Erythroblast (primary cell): ENCODE measurements around the gene TEX36.
"Not testable (repeated sequence)": the region's sequence is repeated elsewhere in the genome, so short reads cannot be mapped to it uniquely, and the experiment has no call there.

Source experiments
- DNase-seq, 2 experiments: peaks; one replicate each; lab custom pipeline; 2025; lab: John Stamatoyannopoulos, UW
- GATA1 ChIP-seq: IDR thresholded peaks from 2 replicates; pipeline ENCODE4 v1.6.1; 2011; ENCODE audit warnings: low read depth, mild to moderate bottlenecking, control low read depth, low read length, moderate library complexity
- POLR2A ChIP-seq: IDR thresholded peaks from 2 replicates; pipeline ENCODE4 v1.6.1; 2011; ENCODE audit warnings: mild to moderate bottlenecking, low read length

Gene TEX36

GRCh38 chr10:125679436-125679835, 3.5 kb downstream of the TEX36 start:
- TF ChIP-seq GATA1 (no peak), POLR2A (no peak)
- DNase-seq, result no peak

GRCh38 chr10:125672884-125673283, 10.1 kb downstream of the TEX36 start:
- TF ChIP-seq GATA1 (no peak), POLR2A (no peak)
- no peak for DNase-seq

GRCh38 chr10:125662584-125662983, 20.4 kb downstream of the TEX36 start:
- no peak for TF ChIP-seq POLR2A
- no peak for TF ChIP-seq GATA1
- DNase-seq, result no peak

- TF ChIP-seq GATA1 (no peak), POLR2A (no peak)
- DNase-seq, result no peak
Observed at GRCh38 chr10:125661941-125662515, 20.9 kb downstream of the TEX36 start.

- TF ChIP-seq GATA1, result no peak
- no peak for DNase-seq
Observed at GRCh38 chr10:125661431-125661940, 21.5 kb downstream of the TEX36 start.

- DNase-seq, result no peak
- TF ChIP-seq POLR2A (no peak), GATA1 (no peak)
Observed at GRCh38 chr10:125659071-125659470, 23.9 kb downstream of the TEX36 start.

- DNase-seq, result no peak
- TF ChIP-seq GATA1, result no peak
- TF ChIP-seq POLR2A, result no peak
Observed at GRCh38 chr10:125656523-125656922, 26.4 kb downstream of the TEX36 start.

- DNase-seq, result not testable (repeated sequence)
Observed at GRCh38 chr10:125653113-125653512, 29.9 kb downstream of the TEX36 start.

- no peak for DNase-seq
Observed at GRCh38 chr10:125646311-125646710, 36.7 kb downstream of the TEX36 start.

GRCh38 chr10:125641398-125641797, 41.6 kb downstream of the TEX36 start:
- DNase-seq, result no peak
- TF ChIP-seq GATA1 (no peak), POLR2A (no peak)

More at GRCh38 chr10:125646311-125646710, 36.7 kb downstream of the TEX36 start:
- TF ChIP-seq POLR2A (no peak), GATA1 (no peak)

- DNase-seq, result no peak
- TF ChIP-seq GATA1 (no peak), POLR2A (no peak)
Observed at GRCh38 chr10:125640653-125641052, 42.3 kb downstream of the TEX36 start.

GRCh38 chr10:125639846-125640245, 43.1 kb downstream of the TEX36 start:
- no peak for DNase-seq
- no peak for TF ChIP-seq GATA1
- no peak for TF ChIP-seq POLR2A

- TF ChIP-seq POLR2A, result no peak
- no peak for TF ChIP-seq GATA1
- DNase-seq, result no peak
Observed at GRCh38 chr10:125638555-125638954, 44.4 kb downstream of the TEX36 start.

GRCh38 chr10:125637496-125637895, 45.5 kb downstream of the TEX36 start:
- no peak for DNase-seq
- no peak for TF ChIP-seq POLR2A
- TF ChIP-seq GATA1, result no peak

GRCh38 chr10:125634606-125635005, 48.4 kb downstream of the TEX36 start:
- TF ChIP-seq POLR2A, result no peak
- no peak for TF ChIP-seq GATA1
- no peak for DNase-seq
